Ammon's horn (tissue), 1 donor: ENCODE measurements around the gene TP53RK.

Source experiments
- DNase-seq: peaks from one replicate; pipeline ENCODE4 v3.0.0-alpha.2; 2016; ENCODE audit warnings: low spot score

The TP53RK gene

GRCh38 chr20:46689082-46689753 is at the start of gene TP53RK:
Gene TP53RK (minus strand): TSS chr20:46689444. CDS start chr20:46689414, 30 bp downstream.
- DNase-seq, result peak; percentile 98

- DNase-seq, result no peak
These were observed 46.2 kb upstream of the TP53RK start for GRCh38 chr20:46735436-46735835.

DNA sequence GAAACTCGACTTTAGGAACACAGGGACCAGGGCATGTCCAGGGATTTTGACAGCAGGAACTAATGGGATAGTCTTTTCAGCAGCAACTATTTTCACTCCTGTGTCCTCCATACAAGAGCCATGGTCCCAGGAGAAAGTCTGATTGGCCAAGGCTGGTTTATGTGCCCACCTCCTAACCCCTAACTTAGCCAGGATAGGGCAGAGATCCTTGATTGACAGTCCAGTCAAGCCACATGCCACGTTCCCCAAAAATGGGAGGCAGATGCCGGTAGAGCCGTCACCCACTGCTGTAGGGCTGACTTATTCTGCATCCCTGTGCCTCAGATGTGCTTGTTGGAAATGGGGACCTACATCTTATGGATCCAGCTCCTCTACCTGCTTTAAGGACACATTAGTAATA is 42.5 kb upstream of the TP53RK start:
- DNase-seq, result no peak

DNA sequence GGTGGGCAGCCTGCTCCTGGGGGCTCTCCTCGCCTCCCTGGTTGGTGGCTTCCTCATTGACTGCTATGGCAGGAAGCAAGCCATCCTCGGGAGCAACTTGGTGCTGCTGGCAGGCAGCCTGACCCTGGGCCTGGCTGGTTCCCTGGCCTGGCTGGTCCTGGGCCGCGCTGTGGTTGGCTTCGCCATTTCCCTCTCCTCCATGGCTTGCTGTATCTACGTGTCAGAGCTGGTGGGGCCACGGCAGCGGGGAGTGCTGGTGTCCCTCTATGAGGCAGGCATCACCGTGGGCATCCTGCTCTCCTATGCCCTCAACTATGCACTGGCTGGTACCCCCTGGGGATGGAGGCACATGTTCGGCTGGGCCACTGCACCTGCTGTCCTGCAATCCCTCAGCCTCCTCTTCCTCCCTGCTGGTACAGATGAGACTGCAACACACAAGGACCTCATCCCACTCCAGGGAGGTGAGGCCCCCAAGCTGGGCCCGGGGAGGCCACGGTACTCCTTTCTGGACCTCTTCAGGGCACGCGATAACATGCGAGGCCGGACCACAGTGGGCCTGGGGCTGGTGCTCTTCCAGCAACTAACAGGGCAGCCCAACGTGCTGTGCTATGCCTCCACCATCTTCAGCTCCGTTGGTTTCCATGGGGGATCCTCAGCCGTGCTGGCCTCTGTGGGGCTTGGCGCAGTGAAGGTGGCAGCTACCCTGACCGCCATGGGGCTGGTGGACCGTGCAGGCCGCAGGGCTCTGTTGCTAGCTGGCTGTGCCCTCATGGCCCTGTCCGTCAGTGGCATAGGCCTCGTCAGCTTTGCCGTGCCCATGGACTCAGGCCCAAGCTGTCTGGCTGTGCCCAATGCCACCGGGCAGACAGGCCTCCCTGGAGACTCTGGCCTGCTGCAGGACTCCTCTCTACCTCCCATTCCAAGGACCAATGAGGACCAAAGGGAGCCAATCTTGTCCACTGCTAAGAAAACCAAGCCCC is 36.2 kb upstream of the TP53RK start:
- DNase-seq, result no peak

- no peak for DNase-seq
These were observed 35.2 kb upstream of the TP53RK start for GRCh38 chr20:46724343-46724959.

GRCh38 chr20:46723039-46723438 is 33.8 kb upstream of the TP53RK start:
- DNase-seq, result no peak

DNA sequence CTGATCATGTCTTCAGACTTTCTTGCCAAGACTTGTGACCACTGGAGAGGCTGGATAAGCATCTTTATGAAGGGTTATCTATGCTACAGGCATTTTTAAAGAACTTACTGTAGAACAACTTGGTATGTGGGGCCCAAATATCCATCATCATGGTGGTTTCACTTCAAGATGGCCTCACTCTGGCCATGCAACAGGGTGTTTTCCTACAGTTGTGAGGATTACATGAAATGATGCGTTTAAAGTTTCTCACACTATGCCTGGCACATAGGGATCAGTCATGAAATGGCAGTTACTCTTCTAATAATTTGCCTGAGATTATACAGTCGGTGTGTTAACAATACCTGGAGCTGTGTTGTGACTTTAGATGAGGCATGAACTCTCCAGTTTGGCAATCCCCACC is 33.2 kb upstream of the TP53RK start:
- no peak for DNase-seq

DNA sequence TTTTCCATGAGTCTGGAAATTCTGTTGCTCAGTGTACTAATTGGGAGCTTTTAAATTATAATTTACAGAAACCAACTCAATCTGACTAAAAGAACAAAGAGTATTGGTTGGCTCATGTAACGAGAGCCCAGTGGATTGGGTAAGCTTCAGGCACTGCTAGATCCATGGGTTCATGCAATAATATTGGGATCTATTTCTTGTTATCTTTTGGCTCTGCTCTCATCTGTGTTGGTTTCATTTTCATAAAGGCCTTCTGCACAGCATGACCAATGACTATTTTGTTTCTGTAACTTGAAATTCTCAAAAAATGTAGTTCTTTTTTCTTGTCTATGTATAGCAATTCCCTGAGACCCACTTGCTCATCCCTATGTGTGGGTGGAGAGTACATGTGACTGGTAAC is 32.2 kb upstream of the TP53RK start:
- no peak for DNase-seq

DNA sequence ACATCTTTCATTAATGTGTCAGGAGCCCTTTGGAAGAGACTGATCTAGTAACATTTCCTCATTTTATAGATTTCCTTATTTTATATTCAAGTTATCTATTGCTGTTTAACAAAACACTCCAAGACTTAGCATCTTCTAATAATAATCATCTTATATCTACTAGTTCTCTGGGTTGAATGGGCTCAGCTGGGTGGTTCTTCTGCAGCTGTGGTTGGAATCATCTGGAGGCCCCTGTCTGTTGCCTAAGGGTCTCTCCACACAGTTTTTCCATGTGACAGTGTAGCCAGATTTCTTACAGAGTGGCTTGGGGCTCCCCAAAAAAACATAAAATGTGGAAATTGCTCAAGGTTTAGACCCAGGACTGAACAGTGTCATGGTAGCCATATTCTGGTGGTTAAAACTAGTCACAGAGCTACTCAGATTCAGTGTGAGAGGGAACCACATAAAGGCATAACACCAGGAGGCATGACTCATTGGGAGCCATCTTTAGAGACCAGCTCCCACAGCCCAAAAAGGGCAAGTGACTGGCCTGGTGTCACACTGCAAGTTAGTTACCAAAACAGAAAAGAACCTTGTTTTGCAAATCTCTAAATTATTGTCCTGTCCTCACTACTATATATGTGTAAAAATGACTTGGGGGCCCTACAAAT is 31.7 kb upstream of the TP53RK start:
- DNase-seq, result no peak

DNA sequence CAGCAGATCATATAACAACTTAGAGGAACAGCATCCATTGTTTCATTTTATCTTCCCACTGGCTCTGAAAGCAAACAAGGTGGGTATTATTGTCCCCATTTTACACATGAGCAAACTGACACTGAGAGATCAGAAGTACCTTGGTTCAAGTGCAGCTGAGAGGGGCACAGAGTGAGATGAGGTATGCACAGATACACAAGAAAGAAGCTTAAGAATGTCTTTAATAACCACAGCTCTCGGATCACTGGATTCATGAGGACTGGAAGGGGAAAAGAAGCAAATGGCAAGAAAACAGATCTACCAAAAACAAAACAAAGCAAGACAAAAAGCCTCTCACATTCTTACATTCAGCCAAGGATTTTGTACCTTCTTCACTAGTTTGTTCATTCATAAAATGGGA is 30.8 kb upstream of the TP53RK start:
- no peak for DNase-seq

DNA sequence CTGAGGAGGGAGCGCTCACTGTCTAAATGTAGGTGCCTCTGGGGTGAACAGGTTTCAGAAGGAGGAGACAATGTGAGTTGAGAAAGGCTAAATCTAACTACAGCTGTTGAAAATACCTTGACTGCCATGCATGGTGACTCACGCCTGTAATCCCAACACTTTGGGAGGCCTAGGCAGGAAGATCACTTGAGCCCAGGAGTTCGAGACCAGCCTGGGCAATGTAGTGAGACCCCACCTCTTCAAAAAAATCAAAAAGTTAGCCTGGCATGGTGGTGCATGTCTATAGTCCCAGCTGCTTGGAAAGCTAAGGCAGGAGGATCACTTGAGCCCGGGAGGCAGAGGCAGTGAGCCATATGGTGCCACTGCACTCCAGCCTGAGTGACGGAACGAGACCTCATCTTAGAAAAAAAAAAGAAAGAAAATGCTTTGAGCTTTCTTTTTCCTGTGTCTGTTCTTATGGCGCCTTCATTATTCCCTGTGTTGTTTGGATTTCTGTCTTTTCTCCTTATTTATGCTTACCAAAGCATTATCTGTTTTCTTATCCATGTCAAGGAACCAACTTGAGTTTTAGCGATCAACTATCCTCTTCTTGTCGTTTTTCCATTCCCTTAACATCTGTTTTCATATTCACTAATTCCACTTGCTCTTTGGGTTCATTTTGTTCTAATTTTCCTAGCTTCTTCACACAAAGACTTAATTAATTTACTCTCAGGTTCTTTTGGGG is 28.7 kb upstream of the TP53RK start:
- no peak for DNase-seq

DNA sequence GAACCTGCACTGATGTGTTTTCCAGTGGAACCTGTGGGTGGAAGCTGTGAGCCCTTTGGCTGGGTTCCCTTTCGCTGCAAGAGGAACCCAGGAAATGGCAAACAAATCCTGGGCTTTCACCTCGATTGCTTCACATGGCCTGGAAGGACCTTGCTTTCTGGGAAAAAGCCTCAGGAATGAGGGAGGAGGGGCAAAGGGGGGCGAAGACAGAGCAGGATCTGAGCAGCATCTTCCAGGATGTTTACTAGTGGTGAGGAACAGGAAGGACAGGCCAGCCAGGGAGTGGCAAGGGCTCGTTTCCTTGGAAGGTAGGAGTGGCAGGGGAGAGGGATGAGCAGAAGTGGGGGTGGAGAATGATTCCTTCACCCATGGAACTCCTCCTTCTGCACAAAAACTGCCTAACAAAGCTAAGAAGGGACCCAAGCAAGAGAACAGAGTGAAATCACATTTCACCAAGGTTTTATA is 26.1 kb upstream of the TP53RK start:
- DNase-seq, result no peak

DNA sequence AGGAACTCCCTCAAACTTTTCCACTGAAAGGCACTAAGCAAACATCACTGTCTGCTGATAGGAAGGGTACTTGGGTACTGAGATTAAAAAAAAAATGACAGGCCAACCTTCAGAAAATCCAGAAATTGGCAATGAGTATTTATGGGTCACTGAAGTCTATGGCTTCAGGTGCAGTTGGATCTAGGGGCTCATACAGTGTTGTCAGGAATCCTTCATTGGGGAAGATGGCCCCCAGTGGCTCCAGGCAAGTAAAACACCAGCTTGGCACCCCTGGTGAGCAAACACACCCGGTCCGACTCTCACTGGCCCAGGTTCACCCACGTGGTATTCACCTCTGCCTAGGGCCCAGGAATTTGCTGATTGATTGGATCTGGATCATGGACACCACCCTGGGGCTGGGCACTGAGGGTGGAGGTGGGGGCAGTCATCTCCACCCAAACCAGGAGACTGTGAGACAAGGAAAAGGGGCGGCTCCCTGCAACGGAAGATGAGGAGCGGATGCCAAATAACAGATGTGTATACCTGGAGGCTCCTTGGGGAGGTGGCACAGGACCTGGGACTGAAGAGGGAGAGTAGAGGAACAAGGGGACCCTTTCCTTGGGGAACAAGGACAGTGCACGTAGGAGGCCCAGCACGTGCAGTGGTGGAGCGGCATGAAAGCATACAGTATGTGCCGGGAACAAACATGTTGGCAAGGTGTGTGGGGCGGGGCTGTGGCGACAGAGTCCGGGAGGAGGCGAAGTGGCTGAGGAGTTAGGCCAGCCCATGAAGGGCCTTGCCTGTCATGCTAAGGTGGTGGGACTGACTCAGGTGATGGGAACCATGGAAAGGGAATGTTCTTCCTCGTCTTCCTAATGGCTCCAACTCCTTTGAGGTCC is 25.0 kb upstream of the TP53RK start:
- DNase-seq, result no peak

DNA sequence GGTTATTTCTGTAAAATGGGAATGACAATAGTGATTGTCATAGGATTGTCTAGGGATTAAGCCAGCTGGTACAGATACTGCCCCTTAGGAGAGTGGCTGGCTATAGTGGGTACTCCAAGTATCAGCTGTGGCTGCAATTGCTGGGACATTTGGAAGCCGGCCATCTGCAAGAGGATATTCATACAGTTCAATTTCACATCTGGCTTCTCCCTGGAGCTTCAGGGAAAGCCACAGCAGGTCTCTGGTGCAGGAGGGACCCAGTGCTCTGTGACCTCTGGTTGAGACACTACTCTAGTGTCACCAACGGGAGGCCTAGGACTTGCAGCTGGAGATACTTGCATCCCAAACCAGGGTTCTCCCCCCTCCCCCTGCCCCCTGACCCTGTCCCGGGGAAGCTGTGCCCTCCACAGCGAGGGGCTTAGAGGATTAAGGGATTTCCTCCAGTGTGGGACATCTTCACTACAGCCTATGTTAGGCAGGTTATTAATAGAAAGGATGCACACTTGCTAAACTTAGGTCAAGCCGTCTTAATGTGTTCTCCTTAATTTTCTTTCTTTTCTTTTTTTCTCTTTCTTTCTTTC is 22.9 kb upstream of the TP53RK start:
- no peak for DNase-seq

- DNase-seq, result no peak
These were observed 21.1 kb upstream of the TP53RK start for GRCh38 chr20:46710153-46710913.

GRCh38 chr20:46709459-46710152 is 20.4 kb upstream of the TP53RK start, which contains the start of gene SLC2A10:
Gene SLC2A10 (plus strand): TSS chr20:46709649. CDS start chr20:46709737, 88 bp downstream.
- DNase-seq, result peak; percentile 16

GRCh38 chr20:46709055-46709458 is 19.8 kb upstream of the TP53RK start:
- DNase-seq, result no peak

DNA sequence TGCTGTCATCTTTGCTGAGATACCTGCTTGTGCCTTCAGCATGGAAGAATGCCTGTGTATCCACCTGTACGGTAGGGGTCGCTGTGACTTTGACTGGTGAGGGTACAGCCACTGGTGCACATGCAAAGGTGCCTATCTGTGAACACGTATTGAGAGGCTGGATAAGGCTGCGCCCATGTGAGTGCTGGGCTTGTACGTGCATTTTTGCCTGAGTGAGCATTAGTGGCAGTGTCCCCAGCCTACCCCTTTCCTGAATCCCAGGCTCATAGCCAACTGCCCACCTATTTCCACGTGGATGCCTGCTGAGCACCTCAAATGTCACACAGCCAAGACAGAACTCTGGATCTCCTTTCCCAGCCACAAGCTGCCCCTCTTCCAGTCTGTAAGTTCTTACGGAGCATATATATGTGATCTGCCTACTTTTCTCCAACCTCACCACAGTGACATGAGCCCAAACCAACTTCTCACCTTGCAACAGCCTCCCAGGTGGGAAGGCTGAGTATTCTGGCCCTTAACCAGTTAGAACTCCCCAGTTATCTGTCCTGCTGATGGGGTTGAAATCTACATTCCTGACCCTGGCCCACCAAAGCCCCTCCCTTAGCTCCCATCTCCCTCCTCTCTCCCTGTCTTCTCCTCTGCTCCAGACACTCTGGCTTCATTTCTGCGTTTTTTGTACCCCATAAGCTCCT is 19.1 kb upstream of the TP53RK start:
- DNase-seq, result no peak
